Fibroblast of lung (primary cell): ENCODE measurements around the gene CAPN15. TPM values are rescaled to one million over a fixed set of nuclear protein-coding genes. Genes with fewer than 3 reads are reported as not detected.

ENCODE experiments used
- DNase-seq, 2 donors: peaks; one replicate each; pipeline versions ENCODE4 v3.0.0 to v3.0.0-alpha.2; 2010; ENCODE audit warnings: low read depth in 2 of 2
- H2AFZ ChIP-seq: 2 replicates; pipeline ENCODE4 v1.5.1; 2012; ENCODE audit warnings: low read length, control low read depth, inconsistent platforms
- H3K27ac ChIP-seq: 2 replicates; pipeline ENCODE4 v1.5.1; 2011; ENCODE audit warnings: low read length, control low read depth; ENCODE audit not compliant: insufficient read depth
- H3K27me3 ChIP-seq: 2 replicates; pipeline ENCODE4 v1.5.1; 2011; ENCODE audit warnings: mild to moderate bottlenecking, low read length; ENCODE audit not compliant: control insufficient read depth, insufficient read depth
- H3K36me3 ChIP-seq: 2 replicates; pipeline ENCODE4 v1.5.1; 2011; ENCODE audit warnings: low read length; ENCODE audit not compliant: control insufficient read depth, insufficient read depth
- H3K4me1 ChIP-seq: 2 replicates; pipeline ENCODE4 v1.5.1; 2011; ENCODE audit warnings: low read length; ENCODE audit not compliant: control insufficient read depth, insufficient read depth; ENCODE audit errors: extremely low read depth
- H3K4me2 ChIP-seq: 2 replicates; pipeline ENCODE4 v1.5.1; 2011; ENCODE audit warnings: low read length, control low read depth; ENCODE audit not compliant: insufficient read depth; ENCODE audit errors: extremely low read depth
- H3K4me3 ChIP-seq, 4 experiments: fragments of 200-600 bp in 1 of 4; sonication (generic) in 1 of 4; replicated peaks in 1 of 4; 2 replicates each; pipeline ENCODE4 v1.5.1; 2011 to 2016; ENCODE audit warnings: low read length in 4 of 4, low read depth in 3 of 4, mild to moderate bottlenecking in 3 of 4, control low read depth in 2 of 4, inconsistent platforms in 1 of 4, mixed read lengths in 1 of 4; ENCODE audit not compliant: insufficient read depth in 1 of 4; ENCODE audit errors: control extremely low read depth in 1 of 4
- H3K79me2 ChIP-seq: 2 replicates; pipeline ENCODE4 v1.5.1; 2012; ENCODE audit warnings: mild to moderate bottlenecking, low read length, inconsistent platforms; ENCODE audit not compliant: control insufficient read depth, insufficient read depth
- H3K9ac ChIP-seq: 2 replicates; pipeline ENCODE4 v1.5.1; 2011; ENCODE audit warnings: mild to moderate bottlenecking, low read length, control low read depth; ENCODE audit not compliant: insufficient read depth
- H3K9me3 ChIP-seq: 2 replicates; pipeline ENCODE4 v1.5.1; 2012; ENCODE audit warnings: low read depth, low read length; ENCODE audit not compliant: control insufficient read depth, insufficient read depth
- H4K20me1 ChIP-seq: 2 replicates; pipeline ENCODE4 v1.5.1; 2011; ENCODE audit warnings: low read length; ENCODE audit not compliant: control insufficient read depth, insufficient read depth; ENCODE audit errors: extremely low read depth
- CTCF ChIP-seq, 2 donors: IDR thresholded peaks in 1 of 2; conservative IDR thresholded peaks in 1 of 2; 1 replicate in 1 of 2; 2 replicates in 1 of 2; pipeline ENCODE4 v1.5.1; 2011 to 2012; ENCODE audit warnings: low read length in 2 of 2, control low read depth in 1 of 2, inconsistent platforms in 1 of 2, low read depth in 1 of 2, mild to moderate bottlenecking in 1 of 2
- EZH2 ChIP-seq: IDR thresholded peaks from 2 replicates; pipeline ENCODE4 v1.5.1; 2012; ENCODE audit warnings: low read length, control low read depth, mild to moderate bottlenecking; ENCODE audit errors: missing control alignments
- polyA plus RNA-seq, 2 donors: library from polyadenylated mRNA; depleted of rRNA in 1 of 2; stranded (reverse) in 1 of 2; unstranded in 1 of 2; fragments of >200 nt; gene quantifications; 2 replicates each; pipeline ENCODE4 v1.2.1, GENCODE V29; 2011 to 2012; ENCODE audit warnings: missing spikeins in 1 of 2
- total RNA-seq: library from RNA; depleted of rRNA; stranded (reverse); fragments of >200 nt; gene quantifications from 2 replicates; pipeline ENCODE4 v1.2.1, GENCODE V29; 2014

The CAPN15 gene
- total and polyA plus RNA-seq, 2 donors (not counting 1 experiment from before 2014, with no cell fraction given): 4.1 to 21.3 TPM

DNA sequence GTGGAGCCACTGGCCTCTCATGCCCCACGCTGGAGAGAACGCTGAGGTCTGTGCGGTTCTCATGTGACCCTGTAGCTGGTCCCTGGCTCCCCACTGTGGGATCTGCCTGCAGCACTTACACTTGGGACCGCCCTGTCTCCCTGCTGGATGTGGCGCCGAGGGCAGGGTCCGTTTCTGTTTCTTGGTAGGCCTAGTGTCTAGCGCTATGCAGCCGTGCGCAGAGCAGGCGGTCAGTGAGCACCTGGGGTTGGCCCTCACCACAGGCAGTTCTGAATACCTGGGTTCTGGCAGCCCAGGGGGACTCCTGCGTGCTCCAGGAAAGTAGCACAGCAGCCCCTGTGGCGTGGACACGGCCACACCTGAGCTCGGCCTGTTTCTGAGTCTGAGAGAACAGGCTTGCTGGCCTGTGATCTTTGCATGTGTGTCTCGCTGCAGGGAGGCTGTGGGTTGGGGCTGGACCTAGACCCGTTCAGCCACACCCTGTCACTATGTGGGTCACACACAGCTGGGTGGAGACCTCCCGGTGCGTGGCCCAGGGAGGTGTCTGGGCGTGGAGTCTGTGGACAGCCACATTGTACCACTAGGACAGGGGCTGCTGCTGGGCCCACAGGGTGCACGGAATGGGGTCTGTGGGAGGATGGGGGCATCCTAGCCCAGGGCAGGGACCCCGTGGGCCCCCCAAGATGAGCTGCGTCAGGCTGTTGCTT, 2.8 kb downstream of the CAPN15 start:
- no peaks in the 10 kb centered on the region for H3K9me3 ChIP-seq
- peaks cover 8% of the 10 kb centered on the region for H3K36me3 ChIP-seq
- peaks cover 10% of the 10 kb centered on the region for H3K4me1 ChIP-seq
- no peak overlapping the region for H2AFZ ChIP-seq
- DNase-seq: no peak
- H3K27ac ChIP-seq: no peak overlapping the region
- H3K79me2 ChIP-seq: peaks cover 77% of the 10 kb centered on the region
- TF ChIP-seq CTCF (conservative IDR thresholded peaks at IDR 0.05 in 1 of 2, IDR thresholded peaks at IDR 0.05 in 1 of 2; ENCODE audit: low read depth in 1 of 2, low read length in 2 of 2): no peak
- TF ChIP-seq EZH2: no peak
- H4K20me1 ChIP-seq: no peaks in the 10 kb centered on the region
- no peak overlapping the region for H3K4me2 ChIP-seq
- no peak overlapping the region for H3K9ac ChIP-seq
- H3K27me3 ChIP-seq: no peaks in the 10 kb centered on the region
- no peak overlapping the region for H3K4me3 ChIP-seq

- H3K4me2 ChIP-seq: no peak overlapping the region
- H3K9ac ChIP-seq: no peak overlapping the region
- H3K4me3 ChIP-seq: no peak overlapping the region
- TF ChIP-seq EZH2 (no peak), CTCF (conservative IDR thresholded peaks at IDR 0.05 in 1 of 2, IDR thresholded peaks at IDR 0.05 in 1 of 2; ENCODE audit: low read depth in 1 of 2, low read length in 2 of 2) (no peak)
- H2AFZ ChIP-seq: no peak overlapping the region
- peaks cover 8% of the 10 kb centered on the region for H3K36me3 ChIP-seq
- no peaks in the 10 kb centered on the region for H3K9me3 ChIP-seq
- DNase-seq: no peak
- peaks cover 76% of the 10 kb centered on the region for H3K79me2 ChIP-seq
- H4K20me1 ChIP-seq: no peaks in the 10 kb centered on the region
- H3K27ac ChIP-seq: no peak overlapping the region
- H3K27me3 ChIP-seq: no peaks in the 10 kb centered on the region
- no peaks in the 10 kb centered on the region for H3K4me1 ChIP-seq
Measured at GRCh38 chr16:531494-532125, 4.1 kb downstream of the CAPN15 start.

DNA sequence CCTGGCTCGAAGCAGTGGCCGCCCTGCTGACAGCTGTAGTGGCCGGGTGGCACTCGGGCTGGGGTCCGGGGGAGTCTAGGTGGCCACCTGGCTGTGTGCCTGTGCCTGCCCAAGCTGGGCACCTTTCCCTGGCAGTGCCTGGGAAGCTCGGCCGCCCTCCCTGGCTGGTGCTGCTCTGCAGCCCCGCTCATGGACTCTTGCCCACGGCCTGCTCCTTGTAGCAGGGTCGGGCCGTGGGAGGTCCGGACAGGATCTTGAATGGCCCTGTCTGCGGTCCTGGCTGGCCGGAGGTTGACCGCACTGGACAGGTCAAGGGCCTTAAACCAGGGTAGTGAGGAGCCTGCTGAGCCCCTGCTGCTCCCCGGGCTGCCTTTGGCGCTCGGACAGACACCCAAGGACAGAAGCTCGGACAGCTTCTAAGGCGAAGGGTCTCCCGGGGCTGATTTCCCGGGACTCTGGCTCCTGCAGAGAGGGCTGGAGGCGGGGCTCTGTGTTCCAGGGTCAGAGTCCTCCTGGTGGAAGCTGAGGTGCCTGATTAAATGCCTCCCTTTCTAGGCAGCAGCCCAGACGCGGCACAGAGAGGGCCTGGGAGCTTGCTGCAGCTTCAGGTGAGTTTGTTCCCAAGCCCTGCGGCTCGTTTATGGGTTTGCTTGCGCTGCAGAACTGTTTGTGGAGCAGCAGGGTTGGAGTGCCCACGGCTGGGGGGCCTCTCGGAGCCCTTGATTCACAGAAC, 6.0 kb downstream of the CAPN15 start:
- H3K4me3 ChIP-seq: no peak overlapping the region
- no peaks in the 10 kb centered on the region for H3K9me3 ChIP-seq
- peaks cover 85% of the 10 kb centered on the region for H3K79me2 ChIP-seq
- peaks cover 19% of the 10 kb centered on the region for H3K36me3 ChIP-seq
- H3K4me1 ChIP-seq: no peaks in the 10 kb centered on the region
- no peak for DNase-seq
- H3K4me2 ChIP-seq: no peak overlapping the region
- H3K9ac ChIP-seq: no peak overlapping the region
- no peaks in the 10 kb centered on the region for H3K27me3 ChIP-seq
- TF ChIP-seq EZH2: no peak
- TF ChIP-seq CTCF (conservative IDR thresholded peaks at IDR 0.05 in 1 of 2, IDR thresholded peaks at IDR 0.05 in 1 of 2; ENCODE audit: low read depth in 1 of 2, low read length in 2 of 2): no peak
- no peaks in the 10 kb centered on the region for H4K20me1 ChIP-seq
- no peak overlapping the region for H2AFZ ChIP-seq
- H3K27ac ChIP-seq: no peak overlapping the region
